ENCODE data around the gene ADAMTS14. TPM values are rescaled to one million over a fixed set of nuclear protein-coding genes. Genes with fewer than 3 reads are reported as not detected.

ADAMTS14 gene
- total RNA-seq, 2 donors from 2014 or later: 0.33 TPM; not detected in 1

DNA sequence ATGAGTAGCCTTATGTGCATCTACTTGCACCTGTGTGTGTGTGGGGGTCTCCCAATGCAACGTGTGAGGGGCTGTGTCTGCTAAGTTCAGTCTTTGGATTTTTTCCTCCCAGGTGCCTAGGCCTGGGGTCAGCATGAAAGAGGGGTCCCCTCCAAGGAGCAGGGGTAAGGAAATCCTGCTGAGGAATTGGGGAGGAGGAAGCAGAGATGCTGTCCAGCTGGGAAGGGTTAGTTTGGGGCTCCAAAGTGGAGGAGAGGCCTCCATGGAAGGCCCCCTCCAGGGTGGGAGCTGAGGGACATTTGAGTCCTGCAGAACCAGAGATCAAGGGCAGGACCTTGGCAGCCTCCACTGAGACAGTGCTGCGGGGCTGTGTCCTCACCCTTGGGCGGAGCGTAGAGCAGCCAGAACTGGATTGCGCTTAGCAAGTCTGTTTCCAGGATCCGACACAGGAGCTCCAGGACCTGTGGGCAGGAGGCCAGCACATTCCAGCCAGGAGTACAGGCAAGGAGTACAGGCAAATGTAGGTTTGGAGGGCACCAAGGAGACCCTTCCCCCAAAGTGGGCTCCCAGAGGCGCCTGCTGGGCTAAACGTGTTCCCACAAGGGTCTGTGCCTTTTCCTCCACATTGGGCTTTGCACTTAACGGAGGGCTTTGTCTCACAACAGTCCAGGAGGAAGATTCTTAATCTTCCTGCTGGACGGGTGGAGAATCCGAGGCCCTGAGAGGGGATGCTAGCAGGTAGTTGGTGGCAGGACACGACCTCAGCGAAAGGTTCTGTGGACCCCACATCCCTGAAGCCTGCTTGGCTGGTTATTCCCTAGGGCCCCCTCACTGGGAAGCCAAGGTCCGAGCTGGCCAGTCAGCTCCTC lies 102.7 kb downstream of the ADAMTS14 start:
- Histone ChIP-seq H3K9me3 (no peaks in the 10 kb centered on the region), H3K27me3 (no peaks in the 10 kb centered on the region), H3K4me3 (no peak overlapping the region), H3K27ac (no peak overlapping the region), H3K4me1 (no peaks in the 10 kb centered on the region), H3K36me3 (replicated peaks in 1 of 2; ENCODE audit: insufficient read depth in 1 of 2, low read depth in 2 of 2) (no peaks in the 10 kb centered on the region)
- intact Hi-C loops (cut with DNase I): no loop called here
- ATAC-seq: peak; percentile 36
- TF ChIP-seq, protein P1, sequence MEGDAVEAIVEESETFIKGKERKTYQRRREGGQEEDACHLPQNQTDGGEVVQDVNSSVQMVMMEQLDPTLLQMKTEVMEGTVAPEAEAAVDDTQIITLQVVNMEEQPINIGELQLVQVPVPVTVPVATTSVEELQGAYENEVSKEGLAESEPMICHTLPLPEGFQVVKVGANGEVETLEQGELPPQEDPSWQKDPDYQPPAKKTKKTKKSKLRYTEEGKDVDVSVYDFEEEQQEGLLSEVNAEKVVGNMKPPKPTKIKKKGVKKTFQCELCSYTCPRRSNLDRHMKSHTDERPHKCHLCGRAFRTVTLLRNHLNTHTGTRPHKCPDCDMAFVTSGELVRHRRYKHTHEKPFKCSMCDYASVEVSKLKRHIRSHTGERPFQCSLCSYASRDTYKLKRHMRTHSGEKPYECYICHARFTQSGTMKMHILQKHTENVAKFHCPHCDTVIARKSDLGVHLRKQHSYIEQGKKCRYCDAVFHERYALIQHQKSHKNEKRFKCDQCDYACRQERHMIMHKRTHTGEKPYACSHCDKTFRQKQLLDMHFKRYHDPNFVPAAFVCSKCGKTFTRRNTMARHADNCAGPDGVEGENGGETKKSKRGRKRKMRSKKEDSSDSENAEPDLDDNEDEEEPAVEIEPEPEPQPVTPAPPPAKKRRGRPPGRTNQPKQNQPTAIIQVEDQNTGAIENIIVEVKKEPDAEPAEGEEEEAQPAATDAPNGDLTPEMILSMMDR (IDR thresholded peaks at IDR 0.05): no peak
- TF ChIP-seq POLR2A (IDR thresholded peaks at IDR 0.05): no peak
- 37 to 62% methylated on average over 6 to 14 of the region's 14 CpGs for WGBS, 2 donors
- peak; percentile 33 to 66 (median 47) for DNase-seq

DNA sequence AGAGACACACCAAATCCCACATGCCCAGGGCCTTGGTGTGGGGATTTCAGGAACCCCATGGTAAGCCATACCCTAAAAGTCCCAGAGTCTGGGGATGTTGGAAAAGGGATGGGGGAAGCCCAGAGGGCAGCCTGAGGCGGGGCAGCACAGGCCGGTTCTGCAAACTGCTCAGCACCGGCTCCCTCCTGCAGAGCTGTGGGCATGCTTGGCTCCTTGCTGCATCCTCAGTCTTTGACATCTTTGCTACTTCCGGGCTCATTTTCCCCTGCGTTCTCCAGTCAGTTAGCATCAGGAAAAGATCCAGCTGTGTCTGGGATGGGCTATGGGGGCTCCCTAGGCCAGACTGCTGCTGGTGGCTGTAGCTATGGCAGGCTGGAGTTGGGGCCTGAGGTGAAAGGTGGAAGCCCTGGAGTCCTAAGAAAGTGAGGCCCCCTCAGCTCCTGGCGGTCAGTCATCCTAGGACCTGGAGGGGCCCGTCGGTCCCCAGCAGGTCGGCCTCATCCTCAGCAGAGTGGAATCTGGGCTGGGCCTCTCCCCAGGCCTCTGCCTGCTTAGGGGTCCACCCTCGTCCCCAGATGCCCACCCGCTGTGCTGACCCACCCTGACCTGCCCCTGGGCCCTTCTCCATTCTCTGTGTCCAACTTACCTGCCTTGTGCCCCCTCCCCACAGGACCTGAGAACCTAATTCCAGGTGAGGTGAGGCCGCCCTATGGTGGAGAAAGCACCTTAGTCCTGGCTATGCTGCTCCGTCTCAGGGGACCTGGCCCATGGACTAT lies 103.6 kb downstream of the ADAMTS14 start:
- no peaks in the 10 kb centered on the region for H3K4me1 ChIP-seq
- no peak overlapping the region for H3K27ac ChIP-seq
- no peaks in the 10 kb centered on the region for H3K27me3 ChIP-seq
- H3K36me3 ChIP-seq (replicated peaks in 1 of 2; ENCODE audit: insufficient read depth in 1 of 2, low read depth in 2 of 2): no peaks in the 10 kb centered on the region
- H3K9me3 ChIP-seq: no peaks in the 10 kb centered on the region
- 83 to 89% methylated on average over 5 to 13 of the region's 13 CpGs for WGBS, 2 donors
- ATAC-seq (no peak), DNase-seq (no peak)
- TF ChIP-seq, protein P1 (IDR thresholded peaks at IDR 0.05): no peak
- no peak for TF ChIP-seq POLR2A (IDR thresholded peaks at IDR 0.05)
- intact Hi-C loops (cut with DNase I): no loop called here
- no peak overlapping the region for H3K4me3 ChIP-seq

DNA sequence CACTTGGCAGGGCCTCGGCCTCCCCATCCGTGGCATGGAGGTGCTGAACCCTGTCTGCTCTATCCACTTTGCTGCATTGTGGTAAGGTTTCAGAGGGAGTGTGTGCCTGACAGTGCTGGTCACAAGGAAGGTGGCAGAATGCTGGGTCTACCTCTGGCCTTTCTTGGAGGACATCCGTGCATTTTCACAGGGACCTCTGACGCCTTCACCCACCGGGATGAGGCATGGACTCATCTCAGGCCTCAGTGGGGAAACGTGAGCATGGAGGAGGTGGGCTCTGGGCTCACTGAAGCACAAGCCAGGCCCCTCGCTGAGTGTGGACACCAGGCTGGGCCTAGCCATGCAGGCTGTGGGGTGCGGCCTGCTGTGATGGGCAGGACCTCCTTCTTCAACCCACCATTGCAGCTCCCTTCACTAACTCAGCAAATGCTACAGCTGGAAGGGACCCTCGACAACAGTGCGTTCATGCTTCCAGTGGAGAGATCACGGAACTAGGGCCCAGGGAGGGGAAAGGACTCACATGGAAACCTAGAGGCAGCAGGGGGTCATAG lies 104.2 kb downstream of the ADAMTS14 start:
- Histone ChIP-seq H3K27ac (no peak overlapping the region), H3K4me3 (no peak overlapping the region), H3K4me1 (no peaks in the 10 kb centered on the region), H3K9me3 (no peaks in the 10 kb centered on the region), H3K27me3 (no peaks in the 10 kb centered on the region), H3K36me3 (replicated peaks in 1 of 2; ENCODE audit: insufficient read depth in 1 of 2, low read depth in 2 of 2) (no peaks in the 10 kb centered on the region)
- ATAC-seq (no peak), DNase-seq (no peak)
- no peak for TF ChIP-seq POLR2A (IDR thresholded peaks at IDR 0.05)
- TF ChIP-seq, protein P1 (IDR thresholded peaks at IDR 0.05): no peak
- intact Hi-C loops (cut with DNase I): no loop called here
- 78 to 94% methylated on average over 6 to 8 of the region's 11 CpGs for WGBS, 2 donors

DNA sequence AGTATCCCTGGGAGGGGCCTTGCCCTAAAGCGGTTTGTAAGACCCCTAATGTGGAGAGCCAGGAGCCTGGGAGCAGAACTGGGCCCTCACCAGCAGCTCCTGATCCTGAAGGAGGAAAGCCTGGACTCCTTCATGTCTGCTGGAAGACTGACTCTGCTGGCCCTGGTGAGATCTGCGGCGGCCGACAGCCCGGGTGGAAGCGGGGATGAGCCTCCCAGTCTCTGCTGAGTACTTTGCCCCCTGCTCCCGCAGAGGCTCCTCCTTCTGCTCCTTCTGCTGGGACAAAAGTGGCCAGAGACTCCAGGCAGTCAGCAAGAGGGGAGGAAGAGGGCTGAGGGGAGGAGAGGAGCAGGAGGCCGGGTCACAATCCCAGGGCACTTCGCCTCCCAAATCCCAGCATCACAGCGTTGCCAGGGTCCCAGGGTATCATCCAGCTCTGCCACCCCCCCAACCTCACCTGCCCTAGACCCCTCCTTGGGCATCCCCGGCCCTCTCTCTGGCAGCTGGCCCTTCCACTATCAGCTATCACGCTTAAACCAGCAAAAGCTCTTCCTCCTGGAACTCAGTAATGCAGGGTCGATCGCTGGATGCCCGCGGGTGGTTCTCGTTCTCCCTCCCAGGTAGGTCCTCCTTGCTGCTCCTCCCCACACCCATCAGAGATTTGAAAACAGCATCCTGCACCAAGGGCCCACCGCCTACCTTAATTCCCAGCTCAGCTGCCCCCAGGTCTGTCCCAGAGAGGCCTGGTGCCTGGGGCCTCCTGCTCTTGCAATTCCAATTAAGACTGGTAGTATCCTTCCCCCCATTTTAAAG lies 105.0 kb downstream of the ADAMTS14 start:
- no peak overlapping the region for H3K27ac ChIP-seq
- WGBS, 2 donors: 75 to 87% methylated on average over 17 to 18 of the region's 18 CpGs
- DNase-seq: no peak

More for the DNA sequence above, 105.0 kb downstream of the ADAMTS14 start:
- Histone ChIP-seq H3K36me3 (replicated peaks in 1 of 2; ENCODE audit: insufficient read depth in 1 of 2, low read depth in 2 of 2) (no peaks in the 10 kb centered on the region), H3K9me3 (no peaks in the 10 kb centered on the region), H3K4me3 (no peak overlapping the region), H3K27me3 (no peaks in the 10 kb centered on the region), H3K4me1 (no peaks in the 10 kb centered on the region)
- intact Hi-C loops (cut with DNase I): no loop called here
- no peak for TF ChIP-seq POLR2A (IDR thresholded peaks at IDR 0.05)
- TF ChIP-seq, protein P1 (IDR thresholded peaks at IDR 0.05): no peak
- no peak for ATAC-seq

All from body of pancreas (tissue), 4 donors.